Measurements from ENCODE around the gene FLNC.

The FLNC gene

DNA sequence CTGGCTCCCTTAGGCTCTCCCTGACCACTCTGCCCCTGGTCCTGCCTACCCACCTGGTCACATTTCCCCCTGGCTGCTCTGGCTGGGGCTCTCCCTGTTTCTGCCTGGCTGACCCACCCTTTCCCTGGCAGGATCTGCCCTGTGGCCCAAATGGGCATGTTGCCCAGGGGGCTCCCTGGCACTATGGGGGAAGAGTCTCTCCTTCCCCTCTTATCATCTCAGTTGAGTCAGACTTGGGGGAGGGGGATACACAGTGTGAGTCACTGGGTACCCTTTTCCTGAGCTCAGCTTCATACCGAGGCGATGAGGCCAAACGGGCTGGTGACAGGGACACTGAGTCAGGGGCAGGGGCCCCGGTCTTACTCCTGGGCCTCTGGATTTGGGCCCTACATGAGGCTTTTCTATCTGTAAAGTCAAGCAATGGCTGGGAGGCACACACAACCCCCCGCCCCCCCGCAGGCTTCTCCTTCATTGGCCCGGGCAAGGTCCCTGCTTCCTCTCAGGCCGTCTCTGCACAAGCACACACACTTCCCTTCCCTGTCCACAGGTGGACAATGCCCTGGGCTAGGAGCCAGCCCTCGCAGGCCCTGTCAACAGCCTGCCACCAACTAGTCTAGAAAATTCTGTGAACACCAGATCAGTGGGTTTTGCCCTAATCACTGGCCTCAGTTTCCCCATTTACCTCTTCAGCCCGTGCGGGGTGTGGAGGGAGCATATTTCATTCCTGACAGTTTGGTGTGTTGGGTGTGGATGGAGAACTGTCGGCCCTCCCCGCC is 627 bp upstream of the FLNC start:
- no peak for DNase-seq (ENCODE audit: low read depth in 2 of 3, low spot score in 1 of 3)

DNA sequence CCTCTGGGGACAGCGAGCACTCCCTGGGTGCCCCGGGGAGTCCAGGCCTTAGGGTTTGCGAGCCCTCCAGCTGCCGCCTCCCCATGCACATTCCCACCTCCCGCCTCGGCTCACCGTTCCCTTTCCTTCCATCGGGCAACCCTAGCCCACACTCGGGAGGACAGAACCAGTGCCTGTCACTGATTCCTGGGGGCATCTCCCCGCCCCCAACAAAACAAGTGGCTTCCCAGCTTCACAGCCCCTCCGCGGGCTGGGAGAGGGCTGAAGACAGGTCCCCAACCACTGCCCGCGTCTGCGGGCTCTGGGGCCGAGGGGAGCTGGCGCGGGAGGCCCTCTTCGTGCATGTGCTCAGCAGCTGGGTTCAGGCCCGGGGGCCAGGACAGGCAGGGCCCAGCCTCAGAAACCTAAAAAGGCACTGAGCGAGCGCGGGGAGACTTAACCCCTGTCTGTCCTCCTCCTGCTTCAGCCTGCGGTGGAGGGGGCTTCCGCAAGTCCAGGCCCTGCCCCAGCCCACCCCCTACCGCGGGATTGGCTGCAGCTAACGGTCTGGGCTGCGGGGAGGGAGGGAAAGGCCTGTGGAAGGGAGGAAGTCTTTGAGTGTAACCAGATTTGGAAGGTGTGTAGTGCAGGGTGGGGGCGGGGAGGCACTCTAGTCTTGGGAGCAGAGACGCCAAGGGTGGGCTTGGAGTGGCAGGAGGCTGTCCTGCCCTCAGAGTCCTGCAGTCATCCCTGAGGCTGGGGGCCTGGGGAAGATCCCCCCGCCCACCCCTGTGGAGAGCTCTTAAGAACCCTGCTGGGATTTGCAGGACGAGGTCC is 1.2 kb downstream of the FLNC start:
- no peak for DNase-seq (ENCODE audit: low read depth in 2 of 3, low spot score in 1 of 3)

DNA sequence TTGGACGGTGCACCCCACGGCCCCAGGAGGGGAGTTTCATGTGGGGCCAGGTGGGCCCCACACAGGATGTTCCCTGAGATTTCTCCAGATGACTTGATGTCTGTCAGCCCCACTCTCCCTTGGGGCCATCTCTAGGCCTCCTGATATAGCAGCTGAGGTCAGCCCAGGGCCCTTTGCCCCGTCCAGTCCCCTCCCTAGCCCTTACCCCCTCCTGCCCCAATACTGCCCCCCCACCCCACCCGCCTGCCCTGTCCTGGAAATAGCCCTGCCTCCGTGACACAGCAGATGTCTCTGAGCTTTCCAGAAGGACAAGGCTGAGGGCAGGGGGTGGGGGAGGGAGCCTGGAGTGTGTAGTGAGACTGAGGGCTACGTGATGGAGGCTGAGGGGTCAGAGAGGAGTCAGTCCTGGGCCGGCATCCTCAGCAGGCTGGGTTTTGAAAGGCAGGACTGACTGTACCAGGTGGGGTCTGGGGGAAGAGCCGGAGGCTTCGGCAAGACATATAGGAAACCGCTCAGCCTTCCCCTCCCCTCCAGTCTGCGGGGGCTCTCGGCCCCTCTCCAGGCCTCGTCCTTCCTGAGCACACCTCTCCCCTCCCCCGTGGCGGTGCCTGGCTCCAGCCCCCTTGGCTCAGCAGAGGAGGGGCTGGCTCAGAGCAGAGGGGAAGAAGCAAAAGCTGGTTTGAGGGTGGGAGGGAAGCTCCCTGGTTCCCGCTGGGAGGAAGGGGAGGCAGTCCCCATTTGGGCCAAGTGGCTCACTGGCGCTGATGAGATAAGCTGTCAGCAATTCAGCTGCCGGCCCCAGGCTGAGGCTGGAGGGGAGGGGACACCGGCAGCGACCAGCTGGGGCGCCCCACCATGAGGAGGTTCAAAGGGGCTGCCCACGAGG is 2.0 kb downstream of the FLNC start:
- DNase-seq (ENCODE audit: low read depth in 2 of 3, low spot score in 1 of 3) = no peak

DNA sequence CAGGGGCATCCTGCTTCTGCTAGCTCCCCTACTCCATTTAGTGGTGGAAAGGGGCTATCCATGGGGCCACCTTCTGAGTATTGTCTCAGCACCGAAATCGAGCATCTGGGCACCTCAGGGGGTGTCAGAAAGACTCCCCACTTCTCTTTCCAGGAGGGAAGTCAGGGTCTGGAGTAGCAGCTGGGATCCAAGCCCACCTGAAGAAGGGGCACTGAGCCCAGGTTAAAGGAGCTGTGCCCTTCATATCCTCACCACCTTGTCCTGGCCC is 2.6 kb downstream of the FLNC start:
- DNase-seq (ENCODE audit: low read depth in 2 of 3, low spot score in 1 of 3) = no peak

DNA sequence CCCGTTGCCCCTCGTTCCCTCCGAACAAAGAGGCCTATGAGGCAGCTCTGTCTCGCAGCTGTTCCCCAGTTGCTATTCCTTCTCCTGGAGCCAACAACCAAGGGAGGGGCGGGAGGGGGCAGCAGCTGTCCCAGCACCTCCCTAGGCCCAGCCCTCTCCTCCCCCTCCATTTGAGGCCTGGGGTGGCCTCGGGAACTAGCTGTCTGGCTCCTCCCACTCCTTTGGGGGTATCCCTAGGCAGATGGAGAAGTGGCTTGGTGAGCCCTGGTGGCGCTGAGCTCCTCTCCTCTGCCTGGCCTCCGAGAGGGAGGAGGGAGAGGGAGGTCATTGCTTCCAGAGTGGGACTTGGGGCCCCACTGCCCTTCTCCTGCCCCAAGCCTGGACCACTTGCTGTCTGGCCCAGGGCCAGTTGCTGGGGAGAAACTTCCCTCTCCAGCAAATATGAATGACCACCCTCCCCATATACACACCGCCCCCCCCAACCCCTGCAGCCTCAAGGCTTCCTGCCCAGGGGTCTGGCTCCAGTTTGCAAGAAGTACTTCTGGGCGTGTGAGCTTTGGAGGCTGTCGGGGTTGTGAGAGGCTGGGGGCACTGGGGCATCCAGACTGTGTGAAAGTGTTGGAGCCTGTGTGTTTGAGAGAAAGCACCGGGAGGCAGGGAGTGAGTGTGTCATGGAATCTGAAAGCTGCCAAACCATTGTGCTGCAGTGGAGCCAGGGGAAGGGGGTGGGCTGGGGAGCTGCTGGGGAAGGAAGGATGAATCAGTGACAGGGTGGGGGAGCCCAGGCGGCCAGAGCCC is 3.1 kb downstream of the FLNC start:
- DNase-seq (ENCODE audit: low read depth in 2 of 3, low spot score in 1 of 3) = no peak

DNA sequence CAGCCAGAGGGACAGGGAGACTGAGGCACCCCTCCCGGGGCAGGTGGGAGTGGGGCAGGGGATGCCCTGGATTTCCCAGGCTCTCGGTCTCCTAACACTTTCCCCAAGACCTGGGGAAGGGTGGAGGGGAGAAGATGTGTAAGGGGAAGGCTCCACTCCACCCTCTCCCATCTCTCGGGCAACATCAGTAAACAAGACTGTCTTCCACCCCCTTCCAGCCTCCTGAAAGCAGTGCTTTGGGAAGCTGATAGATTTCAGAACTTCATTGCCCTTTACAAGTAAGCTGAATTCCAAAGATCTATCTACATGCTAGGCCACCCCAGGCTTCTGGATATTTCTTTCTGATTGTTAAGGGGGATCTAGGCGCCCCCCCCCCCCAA is 3.7 kb downstream of the FLNC start:
- no peak for DNase-seq (ENCODE audit: low read depth in 2 of 3, low spot score in 1 of 3)

DNA sequence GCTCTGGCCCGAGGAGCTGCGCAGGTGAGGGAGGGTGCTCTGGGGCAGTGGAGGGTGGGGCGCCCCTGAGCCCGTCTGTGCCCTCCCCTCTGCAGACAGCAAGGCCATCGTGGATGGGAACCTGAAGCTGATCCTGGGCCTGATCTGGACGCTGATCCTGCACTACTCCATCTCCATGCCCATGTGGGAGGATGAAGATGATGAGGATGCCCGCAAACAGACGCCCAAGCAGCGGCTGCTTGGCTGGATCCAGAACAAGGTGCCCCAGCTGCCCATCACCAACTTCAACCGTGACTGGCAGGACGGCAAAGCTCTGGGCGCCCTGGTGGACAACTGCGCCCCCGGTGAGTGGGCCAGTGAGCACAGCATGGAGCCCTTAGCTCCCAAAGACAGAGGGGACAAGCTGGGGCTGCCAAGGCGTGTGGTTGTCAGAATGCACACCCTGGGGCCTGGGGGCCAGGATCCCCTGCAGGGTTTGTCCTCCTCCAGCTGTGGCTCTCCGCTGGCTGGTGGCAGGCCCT is 5.1 kb downstream of the FLNC start:
- no peak for DNase-seq (ENCODE audit: low read depth in 2 of 3, low spot score in 1 of 3)

DNA sequence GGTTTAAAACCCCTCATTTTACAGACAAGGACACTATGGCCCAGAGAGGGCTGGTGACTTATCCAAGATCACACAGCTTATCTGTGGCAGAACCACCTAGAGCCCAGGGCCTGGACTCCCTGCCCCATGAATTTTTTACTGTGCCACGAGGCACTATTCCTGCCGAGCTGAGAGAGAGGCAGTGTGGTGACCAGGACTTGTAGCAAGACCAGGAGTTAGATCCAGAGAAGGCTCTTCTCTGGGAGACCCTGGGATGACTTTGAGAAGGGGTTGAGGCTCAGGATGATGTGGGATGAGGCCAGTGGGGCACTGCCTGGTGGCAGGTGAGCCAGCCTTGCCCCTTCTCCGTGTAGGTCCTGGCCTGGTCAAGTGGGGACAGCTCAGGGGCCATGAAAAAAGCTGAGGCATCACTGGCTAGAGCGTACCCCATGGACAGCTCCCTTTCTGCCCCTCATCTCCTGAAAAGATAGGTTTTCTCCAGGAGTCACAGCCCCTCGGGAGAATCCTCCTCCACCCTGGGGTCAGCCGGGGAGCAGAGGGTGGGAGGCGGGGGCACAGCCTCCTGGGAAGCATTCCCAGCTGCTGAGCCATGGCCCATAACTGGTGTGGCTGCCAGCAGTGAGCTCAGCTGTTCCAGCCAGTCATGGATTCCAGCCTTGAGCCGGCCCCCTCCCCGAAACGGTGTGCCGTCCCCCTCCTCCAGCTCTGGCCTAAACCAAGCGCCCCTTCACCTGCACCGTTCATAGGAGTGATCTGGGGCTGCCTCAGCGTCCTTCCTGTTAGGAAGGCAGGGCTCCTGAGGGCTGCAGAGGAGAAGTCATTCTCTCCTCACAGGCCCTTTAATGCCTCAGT is 5.8 kb downstream of the FLNC start:
- no peak for DNase-seq (ENCODE audit: low read depth in 2 of 3, low spot score in 1 of 3)

DNA sequence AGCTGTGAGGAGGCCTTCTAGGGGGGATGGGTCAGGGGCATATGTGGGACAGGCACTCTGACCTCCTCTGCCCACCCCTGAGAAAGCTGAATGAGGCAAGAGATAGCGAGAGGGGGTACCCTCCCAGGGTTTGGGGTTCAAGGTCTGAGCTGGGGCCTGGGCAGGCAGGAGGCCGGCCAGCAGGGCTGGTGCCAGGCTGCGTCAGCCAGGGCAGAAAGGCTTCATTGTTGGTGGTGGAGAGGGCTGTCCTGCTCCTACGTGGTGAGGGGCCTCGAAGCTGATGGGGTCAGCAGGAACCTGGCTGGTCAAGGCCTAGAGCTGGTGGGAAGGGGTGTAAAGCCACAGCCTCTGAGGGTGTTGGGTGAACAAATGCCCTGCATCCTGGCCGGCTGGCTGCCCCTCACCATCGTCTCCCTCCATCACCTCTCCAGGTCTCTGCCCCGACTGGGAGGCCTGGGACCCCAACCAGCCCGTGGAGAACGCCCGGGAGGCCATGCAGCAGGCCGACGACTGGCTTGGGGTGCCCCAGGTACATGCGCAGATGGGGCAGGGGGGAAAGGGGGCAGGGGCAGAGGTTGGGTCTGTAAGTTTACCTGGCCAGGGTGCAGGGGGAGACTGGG is 6.6 kb downstream of the FLNC start:
- DNase-seq (ENCODE audit: low read depth in 2 of 3, low spot score in 1 of 3) = no peak

DNA sequence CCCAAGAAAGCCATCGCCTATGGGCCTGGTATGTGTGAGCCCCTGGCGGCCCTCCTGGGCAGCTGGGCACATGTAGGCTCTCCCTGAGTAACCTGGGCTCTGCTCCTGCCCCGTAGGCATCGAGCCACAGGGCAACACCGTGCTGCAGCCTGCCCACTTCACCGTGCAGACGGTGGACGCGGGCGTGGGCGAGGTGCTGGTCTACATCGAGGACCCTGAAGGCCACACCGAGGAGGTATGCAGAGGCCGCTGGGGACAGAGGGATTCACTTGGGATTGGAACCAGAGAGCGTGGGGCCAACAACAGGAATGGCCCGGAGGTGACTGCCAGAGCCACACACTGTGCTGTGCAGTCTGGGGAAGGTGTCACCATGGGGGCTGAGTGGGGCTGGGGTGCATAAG is 7.3 kb downstream of the FLNC start:
- no peak for DNase-seq (ENCODE audit: low read depth in 2 of 3, low spot score in 1 of 3)

DNA sequence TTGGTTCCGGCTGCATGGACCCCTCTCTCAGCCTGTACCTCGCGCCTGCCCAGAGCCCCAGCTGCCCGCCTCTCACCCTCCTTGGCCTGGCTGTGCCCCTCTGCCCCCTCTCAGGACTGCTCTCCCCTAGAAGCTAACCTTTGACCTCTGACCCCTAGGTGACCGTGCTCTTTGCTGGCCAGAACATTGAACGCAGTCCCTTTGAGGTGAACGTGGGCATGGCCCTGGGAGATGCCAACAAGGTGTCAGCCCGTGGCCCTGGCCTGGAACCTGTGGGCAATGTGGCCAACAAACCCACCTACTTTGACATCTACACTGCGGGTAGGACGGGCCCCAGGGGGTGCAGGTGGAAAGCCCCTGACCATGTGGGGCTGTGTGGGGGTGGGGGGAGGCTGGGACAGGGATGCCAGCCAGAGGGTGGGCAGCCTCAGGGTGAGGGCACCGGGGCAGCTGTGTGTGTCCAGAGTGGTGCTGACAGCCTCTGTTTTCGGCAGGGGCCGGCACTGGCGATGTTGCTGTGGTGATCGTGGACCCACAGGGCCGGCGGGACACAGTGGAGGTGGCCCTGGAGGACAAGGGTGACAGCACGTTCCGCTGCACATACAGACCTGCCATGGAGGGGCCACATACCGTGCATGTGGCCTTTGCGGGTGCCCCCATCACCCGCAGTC is 8.0 kb downstream of the FLNC start:
- no peak for DNase-seq (ENCODE audit: low read depth in 2 of 3, low spot score in 1 of 3)

DNA sequence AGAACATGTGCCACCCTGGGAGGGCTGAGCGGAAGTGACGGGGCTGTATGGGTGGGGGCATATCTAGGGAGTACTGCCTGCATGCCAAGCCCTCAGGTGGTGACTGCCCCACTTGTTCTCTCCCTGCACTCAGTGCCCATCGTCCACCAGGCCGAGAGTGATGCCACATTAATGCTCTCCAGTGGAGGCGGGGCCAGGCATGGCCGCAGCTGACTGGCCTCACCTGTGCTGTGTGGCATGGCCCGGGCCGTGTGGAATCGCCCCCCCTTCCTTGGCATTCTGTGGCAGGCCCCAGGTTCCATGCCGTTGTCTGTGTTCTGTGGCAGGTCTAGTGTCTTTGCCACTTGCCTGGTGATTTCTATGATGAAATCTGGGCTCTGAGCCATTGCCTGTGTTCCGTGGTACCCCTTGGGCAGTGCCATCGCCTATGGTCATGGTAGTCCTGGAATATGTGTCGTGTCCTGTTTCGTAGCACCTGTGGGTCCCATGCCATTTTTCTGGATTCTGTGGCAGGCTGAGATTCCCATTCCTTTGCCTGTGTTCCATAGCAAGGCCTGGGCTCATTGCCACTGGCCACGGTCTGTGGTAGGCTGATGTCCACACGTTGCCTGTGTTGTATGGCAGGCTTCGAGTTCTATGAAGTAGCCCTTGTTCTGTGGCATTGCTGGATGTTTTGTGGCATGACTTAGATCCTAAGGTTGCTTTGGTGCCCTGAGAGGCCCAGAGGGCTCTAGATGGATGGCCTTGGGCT is 8.9 kb downstream of the FLNC start:
- no peak for DNase-seq (ENCODE audit: low read depth in 2 of 3, low spot score in 1 of 3)

DNA sequence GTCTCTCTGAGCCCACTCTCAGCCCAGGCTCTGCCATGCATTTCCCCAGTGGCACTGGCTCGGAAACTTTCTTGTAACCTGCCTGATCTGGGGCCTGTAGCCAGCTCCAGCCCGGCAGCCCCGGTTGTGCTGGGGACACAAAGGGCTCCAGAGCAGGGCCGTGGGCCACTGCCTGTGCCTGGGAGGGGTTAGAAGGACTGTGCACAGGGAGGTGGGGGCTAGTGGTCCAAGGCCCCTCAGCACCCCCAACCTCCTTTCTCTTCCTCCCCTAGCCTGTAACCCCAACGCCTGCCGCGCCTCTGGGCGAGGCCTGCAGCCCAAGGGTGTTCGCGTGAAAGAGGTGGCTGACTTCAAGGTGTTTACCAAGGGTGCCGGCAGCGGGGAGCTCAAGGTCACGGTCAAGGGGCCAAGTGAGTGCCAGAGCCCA is 9.6 kb downstream of the FLNC start:
- no peak for DNase-seq (ENCODE audit: low read depth in 2 of 3, low spot score in 1 of 3)

DNA sequence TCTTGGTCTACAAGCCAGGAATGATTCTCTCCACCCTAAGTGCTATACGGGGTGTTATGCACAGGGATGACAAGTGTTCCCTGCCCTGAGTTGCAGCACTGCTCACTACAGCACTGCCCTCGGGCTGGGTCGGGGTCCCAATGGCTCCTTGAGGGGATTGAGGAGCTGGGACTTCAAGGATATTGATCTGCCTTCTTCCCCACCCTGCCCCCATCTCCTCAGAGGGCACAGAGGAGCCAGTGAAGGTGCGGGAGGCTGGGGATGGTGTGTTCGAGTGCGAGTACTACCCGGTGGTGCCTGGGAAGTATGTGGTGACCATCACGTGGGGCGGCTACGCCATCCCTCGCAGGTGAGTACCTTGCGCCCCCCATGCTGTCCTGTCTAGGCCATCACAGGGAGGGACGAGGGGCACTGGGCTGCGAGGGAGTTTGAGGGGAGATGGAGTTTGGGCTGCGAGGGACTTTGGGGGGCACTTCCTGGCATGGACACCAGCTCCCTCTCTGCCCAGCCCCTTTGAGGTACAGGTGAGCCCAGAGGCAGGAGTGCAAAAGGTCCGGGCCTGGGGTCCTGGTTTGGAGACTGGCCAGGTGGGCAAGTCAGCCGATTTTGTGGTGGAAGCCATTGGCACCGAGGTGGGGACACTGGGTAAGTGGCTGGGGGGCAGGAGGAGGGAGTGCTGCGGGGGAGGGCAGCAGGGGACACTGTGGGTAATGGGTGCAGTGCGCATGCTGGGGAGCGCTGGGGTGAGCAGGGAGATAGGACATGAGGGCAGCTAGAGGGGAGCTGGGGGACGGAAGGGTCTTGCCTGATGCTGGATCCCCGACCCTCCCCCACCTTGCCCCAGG is 10.3 kb downstream of the FLNC start:
- no peak for DNase-seq (ENCODE audit: low read depth in 2 of 3, low spot score in 1 of 3)

DNA sequence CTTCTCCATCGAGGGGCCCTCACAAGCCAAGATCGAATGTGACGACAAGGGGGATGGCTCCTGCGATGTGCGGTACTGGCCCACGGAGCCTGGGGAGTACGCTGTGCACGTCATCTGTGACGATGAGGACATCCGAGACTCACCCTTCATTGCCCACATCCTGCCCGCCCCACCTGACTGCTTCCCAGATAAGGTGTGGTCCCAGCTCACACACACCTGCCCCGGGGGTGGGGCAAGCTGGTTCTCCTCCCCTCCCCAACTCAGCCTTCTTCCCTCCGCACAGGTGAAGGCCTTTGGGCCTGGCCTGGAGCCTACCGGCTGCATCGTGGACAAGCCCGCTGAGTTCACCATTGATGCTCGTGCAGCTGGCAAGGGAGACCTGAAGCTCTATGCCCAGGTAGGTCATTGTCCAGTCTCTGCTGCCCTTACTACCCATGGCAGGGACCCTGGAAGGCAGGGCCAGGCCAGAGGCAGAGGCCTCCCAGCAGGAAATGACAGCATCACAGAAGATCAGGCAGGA is 11.0 kb downstream of the FLNC start:
- no peak for DNase-seq (ENCODE audit: low read depth in 2 of 3, low spot score in 1 of 3)

DNA sequence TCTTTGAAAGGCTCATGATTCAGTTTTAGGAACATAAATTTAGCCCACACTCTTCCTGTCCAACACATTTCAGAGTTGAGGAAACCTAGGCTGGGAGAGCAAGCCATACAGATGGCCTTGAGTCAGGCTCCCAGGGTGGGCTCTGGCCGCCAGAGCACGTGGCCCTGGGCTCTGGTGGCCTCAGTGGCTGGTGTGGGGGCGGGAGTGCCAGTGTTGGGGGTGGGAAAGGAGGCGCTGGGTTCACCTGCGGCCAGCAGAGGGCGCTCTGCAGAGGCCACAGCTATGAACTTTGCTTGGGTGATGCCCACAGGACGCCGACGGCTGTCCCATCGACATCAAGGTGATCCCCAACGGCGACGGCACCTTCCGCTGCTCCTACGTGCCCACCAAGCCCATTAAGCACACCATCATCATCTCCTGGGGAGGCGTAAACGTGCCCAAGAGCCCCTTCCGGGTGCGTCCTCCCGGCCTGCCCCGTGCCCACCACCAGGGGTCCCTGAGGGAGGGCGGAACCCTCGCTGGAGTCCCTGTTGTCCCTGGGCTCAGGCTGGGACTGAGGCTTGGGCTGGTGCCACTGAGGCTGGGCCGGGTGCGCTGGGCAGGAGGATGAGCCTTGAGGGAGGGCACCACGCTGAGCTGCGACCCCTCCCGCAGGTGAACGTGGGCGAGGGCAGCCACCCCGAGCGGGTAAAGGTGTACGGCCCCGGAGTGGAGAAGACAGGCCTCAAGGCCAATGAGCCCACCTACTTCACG is 11.9 kb downstream of the FLNC start:
- peak; percentile 46 to 56 (median 50) for DNase-seq (ENCODE audit: low read depth in 2 of 3, low spot score in 1 of 3)

Data from stimulated activated CD4-positive, alpha-beta T cell treated with anti-CD3 and anti-CD28 coated beads, Interleukin-12 subunit alpha, Interleukin-12 subunit beta, amount 100 ng/mL, for 48 hours (primary cell).